Sigmoid colon (tissue), 7 donors: ENCODE data around the gene SELENOV. TPM values are rescaled to one million over a fixed set of nuclear protein-coding genes. Genes with fewer than 3 reads are reported as not detected.
A peak's percentile ranks its signal among the peaks of the same experiment; 100 is the strongest.

Source experiments
- DNase-seq: peaks from one replicate; pipeline ENCODE4 v3.0.0-alpha.2; 2019
- H3K27ac ChIP-seq, 4 donors: fragments of 200-600 bp; sonication (generic); one replicate each; pipeline ENCODE4 v1.5.1; 2016 to 2019; ENCODE audit warnings: mild to moderate bottlenecking in 1 of 4
- H3K27me3 ChIP-seq, 3 donors: fragments of 200-600 bp; sonication (generic); one replicate each; pipeline ENCODE4 v1.5.1; 2019; ENCODE audit warnings: mild to moderate bottlenecking in 1 of 3
- H3K36me3 ChIP-seq, 4 donors: fragments of 200-600 bp; sonication (generic); one replicate each; pipeline ENCODE4 v1.5.1; 2016 to 2019
- H3K4me1 ChIP-seq, 4 donors: fragments of 200-600 bp; sonication (generic); one replicate each; pipeline ENCODE4 v1.5.1; 2017 to 2019
- H3K4me3 ChIP-seq, 4 donors: fragments of 200-600 bp; sonication (generic); one replicate each; pipeline ENCODE4 v1.5.1; 2017 to 2019; ENCODE audit warnings: mild to moderate bottlenecking in 2 of 4, moderate library complexity in 1 of 4
- H3K9me3 ChIP-seq, 4 donors: fragments of 200-600 bp in 3 of 4; sonication (generic) in 3 of 4; one replicate each; pipeline versions ENCODE4 v1.5.1 to v1.6.1; 2013 to 2019
- EP300 ChIP-seq, 4 donors: sonication (generic); formaldehyde crosslinking; IDR thresholded peaks; one replicate each; pipeline ENCODE4 v1.6.1; 2017; ENCODE audit warnings: antibody characterized with exemption in 4 of 4
- POLR2A ChIP-seq, 2 donors: fragments of 450-650 bp; IDR thresholded peaks; one replicate each; pipeline ENCODE4 v1.6.1; 2016; ENCODE audit warnings: antibody characterized with exemption in 2 of 2, mild to moderate bottlenecking in 2 of 2, moderate library complexity in 2 of 2
- POLR2AphosphoS5 ChIP-seq, 4 donors: sonication (generic); formaldehyde crosslinking; IDR thresholded peaks; one replicate each; pipeline ENCODE4 v1.6.1; 2017; ENCODE audit warnings: antibody characterized with exemption in 4 of 4
- WGBS, 2 donors: extraction: QIAGEN DNeasy Blood & Tissue Kit; methylation state at CpG; one replicate each; pipeline ENCODE4 v1.1.7; 2013; 5-methylcytosine and 5-hydroxymethylcytosine counted together
- intact Hi-C: fragments of 100-400 bp; cut with DNase I; formaldehyde crosslinking; loops from one replicate; pipeline ENCODE4 v1.15.1; 2023
- polyA plus RNA-seq, 3 donors: library from polyadenylated mRNA; stranded (reverse); fragments of 200-250 nt; gene quantifications; one replicate each; pipeline ENCODE4 v1.2.3, GENCODE V29; 2013
- total RNA-seq, 4 donors: library from RNA; depleted of rRNA; stranded (reverse); fragments of >200 nt; gene quantifications; one replicate each; pipeline ENCODE4 v1.1.0, GENCODE V29; 2016
- TF ChIP-seq, protein P1 (sequence below), 4 experiments: fragments of 450-650 bp in 3 of 4; fragments of 200-600 bp in 1 of 4; IDR thresholded peaks; one replicate each; pipeline ENCODE4 v1.5.1; 2016 to 2019; ENCODE audit warnings: antibody characterized with exemption in 4 of 4, mild to moderate bottlenecking in 3 of 4, moderate library complexity in 2 of 4
- donor health status: healthy with polysubstance abuse.
- donor health status: Bipolar disorder and iron deficiency.
- donor health status: healthy.

The SELENOV gene
- total and polyA plus RNA-seq, 7 donors, result not detected

GRCh38 chr19:39497701-39497995 is 17.3 kb upstream of the SELENOV start:
- Histone ChIP-seq H3K9me3 (no peaks in the 10 kb centered on the region), H3K27me3 (peaks cover 17 to 65% (median 50%) of the 10 kb centered on the region in 3 donors), H3K27ac (no peak overlapping the region), H3K4me3 (peak overlapping the region in 1 of 4 donors; percentile 17), H3K4me1 (peaks cover 0 to 22% (median 19%) of the 10 kb centered on the region in 4 donors), H3K36me3 (no peaks in the 10 kb centered on the region)
- TF ChIP-seq, protein P1, sequence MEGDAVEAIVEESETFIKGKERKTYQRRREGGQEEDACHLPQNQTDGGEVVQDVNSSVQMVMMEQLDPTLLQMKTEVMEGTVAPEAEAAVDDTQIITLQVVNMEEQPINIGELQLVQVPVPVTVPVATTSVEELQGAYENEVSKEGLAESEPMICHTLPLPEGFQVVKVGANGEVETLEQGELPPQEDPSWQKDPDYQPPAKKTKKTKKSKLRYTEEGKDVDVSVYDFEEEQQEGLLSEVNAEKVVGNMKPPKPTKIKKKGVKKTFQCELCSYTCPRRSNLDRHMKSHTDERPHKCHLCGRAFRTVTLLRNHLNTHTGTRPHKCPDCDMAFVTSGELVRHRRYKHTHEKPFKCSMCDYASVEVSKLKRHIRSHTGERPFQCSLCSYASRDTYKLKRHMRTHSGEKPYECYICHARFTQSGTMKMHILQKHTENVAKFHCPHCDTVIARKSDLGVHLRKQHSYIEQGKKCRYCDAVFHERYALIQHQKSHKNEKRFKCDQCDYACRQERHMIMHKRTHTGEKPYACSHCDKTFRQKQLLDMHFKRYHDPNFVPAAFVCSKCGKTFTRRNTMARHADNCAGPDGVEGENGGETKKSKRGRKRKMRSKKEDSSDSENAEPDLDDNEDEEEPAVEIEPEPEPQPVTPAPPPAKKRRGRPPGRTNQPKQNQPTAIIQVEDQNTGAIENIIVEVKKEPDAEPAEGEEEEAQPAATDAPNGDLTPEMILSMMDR (IDR thresholded peaks at IDR 0.05), result no peak
- intact Hi-C loops, result loop anchor here (5.0 kb wide), 1 partner anchor 35 kb away; the partner anchor contains the start of gene EID2B
- WGBS, 2 donors, result 0% methylated on average over 7 of the region's 7 CpGs
- no peak for DNase-seq

DNA sequence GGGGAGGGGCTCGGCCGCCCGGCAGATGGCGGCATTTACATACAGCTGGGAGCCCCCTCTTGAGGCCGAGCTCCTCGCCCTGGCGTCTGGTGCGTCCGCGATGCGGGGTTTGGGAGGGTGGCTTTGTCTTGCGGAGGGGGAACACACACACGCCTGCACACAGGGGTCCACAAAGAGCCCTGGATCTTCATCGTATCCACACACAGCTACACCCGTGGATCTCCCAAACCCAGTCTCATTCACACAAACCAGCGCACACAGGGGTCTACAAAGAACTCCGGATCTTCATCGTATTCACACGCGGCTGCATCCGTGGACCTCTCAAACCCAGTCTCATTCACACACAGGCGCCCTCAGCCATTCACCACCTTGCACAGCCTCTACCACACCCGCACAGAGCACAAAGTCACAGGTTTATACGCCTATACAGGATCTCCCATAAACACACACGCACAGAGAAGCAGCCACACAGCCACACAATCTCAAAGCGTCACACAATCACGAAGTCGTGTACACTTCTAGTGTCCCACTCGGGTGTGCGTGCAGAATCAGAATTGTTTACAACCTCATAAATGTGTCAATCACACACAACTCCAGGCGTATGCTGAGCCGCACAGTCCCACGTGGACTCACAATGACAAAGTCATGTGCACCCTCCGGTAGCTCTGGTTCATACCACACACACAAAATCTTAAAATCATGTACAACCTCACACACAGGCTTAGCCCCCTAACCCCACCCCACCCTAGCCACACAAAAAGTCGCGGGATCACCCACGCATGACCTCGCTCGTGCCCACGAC is 16.7 kb upstream of the SELENOV start:
- H3K27ac ChIP-seq, result no peak overlapping the region
- 1% methylated on average over 40 of the region's 40 CpGs for WGBS, 2 donors

GRCh38 chr19:39498798-39499642 is 15.9 kb upstream of the SELENOV start, which contains the start of gene DLL3:
TSS of gene DLL3 (plus strand) at chr19:39498947. CDS start at chr19:39498975, 28 bp downstream.
- no peak within 1 kb of the TSS for H3K27ac ChIP-seq
- H3K36me3 ChIP-seq, result no peaks in the 10 kb centered on the region
- whole genome bisulfite sequencing, 2 donors, result 1 to 2% methylated on average over 60 of the region's 60 CpGs
- peak within 1 kb of the TSS in 2 of 4 donors; percentile 6 to 17 for H3K4me3 ChIP-seq
- TF ChIP-seq EP300 (IDR thresholded peaks at IDR 0.05) (no peak), POLR2A (IDR thresholded peaks at IDR 0.05) (no peak)
- peaks cover 0 to 27% (median 22%) of the 10 kb centered on the region in 4 donors for H3K4me1 ChIP-seq
- peaks cover 23 to 79% (median 63%) of the 10 kb centered on the region in 3 donors for H3K27me3 ChIP-seq
- intact Hi-C loops, result loop anchor here (5.0 kb wide), 1 partner anchor 33 kb away; the partner anchor contains the start of gene EID2B
- DNase-seq, result no peak
- H3K9me3 ChIP-seq, result no peaks in the 10 kb centered on the region

More for the DNA sequence above, 16.7 kb upstream of the SELENOV start:
- no peaks in the 10 kb centered on the region for H3K36me3 ChIP-seq
- no peak for DNase-seq
- intact Hi-C loops, result loop anchor here (5.0 kb wide), 1 partner anchor 34 kb away; the partner anchor contains the start of gene EID2B
- TF ChIP-seq EP300 (IDR thresholded peaks at IDR 0.05), result no peak
- TF ChIP-seq POLR2A (IDR thresholded peaks at IDR 0.05), result no peak
- TF ChIP-seq POLR2AphosphoS5 (IDR thresholded peaks at IDR 0.05), result no peak
- TF ChIP-seq, protein P1 (IDR thresholded peaks at IDR 0.05), result peak in 1 of 4 experiments; percentile 25
- H3K27me3 ChIP-seq, result peaks cover 21 to 71% (median 55%) of the 10 kb centered on the region in 3 donors
- peak overlapping the region in 2 of 4 donors; percentile 6 to 17 for H3K4me3 ChIP-seq
- H3K9me3 ChIP-seq, result no peaks in the 10 kb centered on the region
- H3K4me1 ChIP-seq, result peaks cover 0 to 27% (median 22%) of the 10 kb centered on the region in 4 donors

DNA sequence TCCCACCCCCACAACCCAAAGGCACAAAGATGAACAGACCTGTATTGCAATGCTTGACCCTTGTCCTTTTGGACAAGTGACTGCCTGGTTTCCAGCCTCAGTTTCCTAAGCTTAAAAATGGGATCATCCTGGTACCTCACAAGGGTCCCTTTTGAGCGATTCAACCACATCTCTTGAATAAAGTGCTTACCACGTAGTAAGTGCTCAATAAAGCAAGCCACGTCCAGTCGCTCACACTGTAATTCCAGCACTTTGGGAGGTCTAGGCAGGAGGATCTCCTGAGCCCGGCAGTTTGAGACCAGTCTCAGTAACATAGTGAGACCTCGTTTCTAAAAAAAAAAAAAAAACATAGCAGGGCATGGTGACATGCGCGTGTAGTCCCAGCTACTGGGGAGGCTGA is 15.0 kb upstream of the SELENOV start:
- Histone ChIP-seq H3K36me3 (no peaks in the 10 kb centered on the region), H3K4me1 (peaks cover 0 to 27% (median 22%) of the 10 kb centered on the region in 4 donors), H3K4me3 (no peak overlapping the region), H3K9me3 (no peaks in the 10 kb centered on the region), H3K27me3 (peaks cover 23 to 88% (median 72%) of the 10 kb centered on the region in 3 donors), H3K27ac (no peak overlapping the region)
- no peak for DNase-seq
- intact Hi-C loops, result loop anchor here (5.0 kb wide), 1 partner anchor 32 kb away; the partner anchor contains the start of gene EID2B
- 78 to 86% methylated on average over 8 of the region's 8 CpGs for WGBS, 2 donors
- TF ChIP-seq POLR2AphosphoS5 (IDR thresholded peaks at IDR 0.05) (no peak), EP300 (IDR thresholded peaks at IDR 0.05) (no peak), POLR2A (IDR thresholded peaks at IDR 0.05) (no peak)
- TF ChIP-seq, protein P1 (IDR thresholded peaks at IDR 0.05), result no peak

DNA sequence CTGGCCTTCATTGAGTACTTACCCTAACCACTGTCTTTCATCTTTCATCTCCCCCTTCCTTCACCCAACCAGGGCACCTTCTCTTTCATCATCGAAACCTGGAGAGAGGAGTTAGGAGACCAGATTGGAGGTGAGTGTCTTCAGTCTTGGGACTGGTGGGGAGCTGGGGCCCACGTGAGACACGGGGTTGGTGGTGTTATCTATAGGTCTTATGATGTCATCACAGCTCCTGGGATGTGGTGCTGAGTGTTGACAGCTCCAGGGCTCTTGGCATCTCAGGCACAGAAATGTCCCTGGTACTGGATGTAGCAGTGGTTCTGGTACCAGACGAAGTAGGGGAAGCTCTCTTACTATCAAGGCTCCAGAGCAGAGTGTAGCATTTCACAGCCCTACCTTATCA is 14.4 kb upstream of the SELENOV start:
- H3K4me1 ChIP-seq, result peaks cover 0 to 27% (median 22%) of the 10 kb centered on the region in 4 donors
- WGBS, 2 donors, result 49 to 58% methylated on average over 4 of the region's 4 CpGs
- no peak for DNase-seq
- no peak overlapping the region for H3K4me3 ChIP-seq
- TF ChIP-seq, protein P1 (IDR thresholded peaks at IDR 0.05), result no peak
- no peaks in the 10 kb centered on the region for H3K36me3 ChIP-seq
- no peaks in the 10 kb centered on the region for H3K9me3 ChIP-seq
- H3K27ac ChIP-seq, result no peak overlapping the region
- intact Hi-C loops, result no loop called here
- peaks cover 26 to 94% (median 78%) of the 10 kb centered on the region in 3 donors for H3K27me3 ChIP-seq
